HG02884 (cell line): Measurements from ENCODE around the gene CA4.

Source experiments
- ATAC-seq: cut with Tn5 transposase; IDR thresholded peaks from one replicate; pipeline ENCODE4 v1.9.1; 2021; ENCODE audit warnings: mild to moderate bottlenecking, moderate library complexity; ENCODE audit not compliant: unreplicated experiment

The CA4 gene

GRCh38 chr17:60154616-60155426, 5.0 kb downstream of the CA4 start:
- no peak for ATAC-seq

DNA sequence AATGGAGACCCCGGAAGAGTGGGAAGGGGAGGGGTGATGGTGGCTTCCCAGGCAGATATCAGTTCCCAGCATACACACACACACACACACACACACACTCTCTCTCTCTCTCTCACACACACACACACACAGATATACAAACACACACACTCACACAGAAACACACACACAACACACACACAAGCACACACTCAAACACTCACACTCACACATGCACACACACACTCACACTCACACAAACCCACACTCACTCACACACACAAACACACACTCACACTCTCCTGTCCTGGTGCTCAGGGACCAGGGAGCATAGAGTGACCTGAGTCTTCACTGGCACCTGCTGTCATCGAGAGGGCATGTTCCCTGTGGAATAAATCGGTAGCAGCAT, 5.6 kb downstream of the CA4 start:
- no peak for ATAC-seq

DNA sequence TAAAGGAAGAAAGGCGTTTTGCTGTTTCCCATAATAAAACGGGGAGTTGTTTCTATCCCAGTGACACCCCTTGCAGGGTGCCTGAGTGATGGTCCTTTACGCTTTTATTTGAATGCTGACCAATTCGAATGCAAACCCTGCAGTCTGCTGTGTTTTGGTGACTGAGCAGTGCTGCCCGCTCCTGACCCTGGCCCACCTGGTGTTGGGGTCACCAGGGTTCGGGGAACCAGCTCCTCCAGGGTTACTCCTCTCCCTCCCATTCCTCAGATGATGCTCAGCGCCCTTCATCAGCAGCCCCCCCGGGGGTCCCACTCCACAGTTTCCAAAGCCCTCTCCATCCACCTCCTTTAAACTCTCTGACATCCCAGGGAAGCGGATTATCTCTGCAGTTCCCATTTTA, 6.0 kb downstream of the CA4 start:
- ATAC-seq = no peak

- ATAC-seq = no peak
Measured at GRCh38 chr17:60156746-60157145, 7.0 kb downstream of the CA4 start.

DNA sequence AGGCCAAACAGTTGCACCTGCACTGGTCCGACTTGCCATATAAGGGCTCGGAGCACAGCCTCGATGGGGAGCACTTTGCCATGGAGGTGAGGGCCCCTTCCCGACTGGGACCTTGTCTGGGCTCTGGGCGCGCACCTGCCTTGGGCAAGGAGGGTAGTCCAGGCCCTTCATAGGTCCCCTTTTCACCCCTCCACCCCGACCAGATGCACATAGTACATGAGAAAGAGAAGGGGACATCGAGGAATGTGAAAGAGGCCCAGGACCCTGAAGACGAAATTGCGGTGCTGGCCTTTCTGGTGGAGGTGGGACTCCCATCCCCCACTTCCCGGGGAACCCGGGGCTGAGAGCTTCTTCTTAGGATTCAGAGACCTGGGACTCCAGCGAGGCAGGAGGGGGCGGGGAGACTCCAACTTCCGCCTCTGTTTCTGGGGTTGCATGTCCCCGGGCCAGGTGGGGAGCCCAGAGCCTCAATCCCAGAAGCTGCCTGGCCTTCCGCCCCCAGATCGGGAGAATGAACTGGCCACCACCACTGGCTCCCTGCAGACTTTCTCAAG, 7.8 kb downstream of the CA4 start:
- no peak for ATAC-seq

DNA sequence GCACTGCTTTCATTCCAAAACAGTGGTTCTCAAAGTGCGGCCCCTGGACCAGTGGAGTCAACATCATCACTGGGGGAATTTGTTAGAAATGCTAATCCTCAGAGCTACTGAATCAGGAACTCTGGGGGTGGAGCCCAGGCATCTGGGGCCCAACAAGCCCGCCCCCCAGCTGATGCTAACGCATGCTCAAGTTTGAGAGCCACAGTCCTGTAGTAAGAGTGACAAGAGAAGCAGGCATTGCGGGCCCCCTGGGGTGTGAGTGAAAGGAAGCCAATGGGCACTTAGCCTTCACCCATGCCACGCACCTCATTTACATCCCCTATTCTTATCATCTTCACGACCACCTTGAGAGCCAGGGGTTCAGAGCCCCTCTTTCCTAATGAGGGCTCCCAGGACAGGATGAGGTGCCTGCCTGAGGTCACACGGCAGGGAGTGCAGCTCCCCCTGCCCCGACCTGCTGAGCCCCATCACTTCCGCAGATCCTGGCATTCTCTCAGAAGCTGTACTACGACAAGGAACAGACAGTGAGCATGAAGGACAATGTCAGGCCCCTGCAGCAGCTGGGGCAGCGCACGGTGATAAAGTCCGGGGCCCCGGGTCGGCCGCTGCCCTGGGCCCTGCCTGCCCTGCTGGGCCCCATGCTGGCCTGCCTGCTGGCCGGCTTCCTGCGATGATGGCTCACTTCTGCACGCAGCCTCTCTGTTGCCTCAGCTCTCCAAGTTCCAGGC, 9.1 kb downstream of the CA4 start:
- no peak for ATAC-seq

DNA sequence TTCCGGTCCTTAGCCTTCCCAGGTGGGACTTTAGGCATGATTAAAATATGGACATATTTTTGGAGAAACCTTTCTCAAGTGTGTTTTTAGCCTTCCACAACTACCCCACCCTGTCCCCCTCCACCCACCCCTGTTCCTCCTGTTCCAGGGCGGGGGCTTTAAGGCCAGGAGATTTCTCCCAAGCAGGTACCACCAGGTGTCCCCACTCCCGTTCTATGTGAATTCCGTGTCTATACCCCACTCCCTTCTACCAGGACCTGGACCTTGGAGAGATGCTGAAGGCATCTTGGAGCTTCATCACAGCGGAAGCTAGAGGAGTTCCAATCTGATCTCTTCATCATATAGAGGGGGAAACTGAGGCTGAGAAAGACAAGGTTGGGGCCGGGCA, 9.7 kb downstream of the CA4 start:
- ATAC-seq = no peak

DNA sequence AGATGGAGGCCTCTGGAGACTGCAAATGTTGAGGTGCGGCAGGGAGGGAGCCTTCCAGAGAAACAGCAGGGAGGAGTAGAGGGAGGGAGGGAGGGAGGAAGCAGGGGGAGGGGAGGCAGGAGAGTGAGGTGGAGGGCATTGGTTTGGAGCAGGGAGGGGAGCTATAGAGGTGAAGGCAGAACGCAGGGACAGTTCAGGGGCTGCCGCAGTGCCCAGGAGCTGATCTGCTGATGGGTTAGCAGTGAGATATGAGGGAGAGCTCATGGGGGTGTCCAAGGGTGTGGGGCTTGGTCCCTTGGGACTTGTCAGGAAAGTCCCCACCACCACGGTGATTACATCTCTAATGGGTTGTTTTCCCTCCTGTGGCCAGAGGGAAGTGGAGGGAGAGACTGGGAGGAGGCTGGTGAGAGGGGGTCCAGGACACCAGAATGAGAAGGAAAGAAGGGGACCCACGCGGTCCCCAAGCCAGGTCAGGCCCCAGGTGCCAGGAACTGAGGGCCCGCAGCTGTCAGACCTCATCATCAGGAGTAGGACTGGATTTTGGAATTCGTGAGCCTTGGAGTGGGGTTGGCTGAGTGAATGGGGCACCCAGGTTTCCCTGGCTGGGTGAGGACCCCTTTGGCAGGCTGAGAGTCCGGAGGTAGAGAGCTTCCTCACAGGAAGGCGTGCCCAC, 11.2 kb downstream of the CA4 start:
- ATAC-seq = no peak

DNA sequence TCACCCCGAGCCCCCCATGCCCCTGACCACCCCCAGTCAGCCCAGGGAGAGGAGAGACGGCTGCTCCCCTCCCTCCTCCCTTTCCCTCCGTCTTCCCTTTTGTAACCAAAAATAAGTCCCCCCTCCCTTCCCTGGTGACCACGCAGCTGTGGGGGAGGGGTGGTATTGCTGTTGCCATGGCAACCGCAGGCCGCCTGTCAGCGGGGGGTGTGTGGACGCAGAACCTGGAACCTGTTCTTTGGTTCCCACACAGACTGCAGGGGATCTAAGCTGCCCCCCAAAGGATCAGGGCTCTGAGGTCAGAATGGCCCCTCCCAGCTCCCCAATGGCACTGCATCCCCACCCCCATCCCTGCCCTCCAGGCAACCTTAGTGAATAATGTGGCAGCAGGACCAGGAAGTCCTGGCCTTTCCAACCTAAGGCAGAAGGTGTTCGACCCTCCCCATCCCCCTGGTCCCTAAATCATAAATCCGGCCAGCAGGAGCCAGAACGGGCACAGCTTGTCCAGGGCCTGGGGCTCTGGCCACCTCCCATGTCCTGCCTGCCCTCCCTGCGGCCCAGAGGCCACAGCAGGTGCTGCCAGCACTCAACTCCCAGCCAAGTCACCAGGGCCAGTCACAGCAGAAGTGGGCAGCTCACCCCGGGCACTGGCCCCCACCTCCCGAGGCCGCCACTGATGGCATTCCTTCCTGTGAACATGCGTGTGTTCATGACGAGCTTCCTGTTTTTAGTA, 12.0 kb downstream of the CA4 start:
- ATAC-seq = no peak

DNA sequence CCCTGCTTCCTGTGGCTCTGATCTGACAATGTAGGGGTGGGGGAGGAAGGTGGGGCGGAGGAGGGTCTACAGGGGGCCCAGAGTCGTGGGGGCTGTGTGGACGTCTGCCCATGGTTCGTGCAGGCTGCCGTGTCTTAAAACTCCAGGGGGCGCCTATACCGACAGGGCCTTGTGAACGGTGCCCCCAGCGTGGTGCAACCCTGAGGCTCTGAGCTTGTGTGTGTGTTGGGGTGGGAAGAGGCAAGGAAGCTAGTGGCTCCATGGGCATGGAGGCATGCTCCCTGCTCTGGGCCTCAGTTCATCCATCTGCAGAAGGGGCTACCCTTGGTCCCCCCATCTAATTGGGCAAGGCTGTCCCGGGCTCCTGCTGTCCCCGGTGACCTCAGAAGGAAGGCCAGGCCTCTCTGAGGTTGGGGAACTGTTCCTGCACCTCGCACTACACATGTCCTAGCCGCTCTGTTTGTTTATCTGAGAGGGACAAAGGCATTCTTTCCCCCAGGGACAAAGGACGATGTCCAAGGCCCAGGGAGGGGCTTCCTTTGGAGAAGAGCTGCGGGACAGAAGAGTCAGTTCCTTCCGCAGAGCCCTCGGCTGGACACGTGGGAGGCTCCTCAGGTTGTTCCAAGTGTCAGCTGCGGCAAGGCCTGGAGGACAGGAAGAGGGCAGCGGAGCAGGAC, 13.5 kb downstream of the CA4 start:
- ATAC-seq = no peak

DNA sequence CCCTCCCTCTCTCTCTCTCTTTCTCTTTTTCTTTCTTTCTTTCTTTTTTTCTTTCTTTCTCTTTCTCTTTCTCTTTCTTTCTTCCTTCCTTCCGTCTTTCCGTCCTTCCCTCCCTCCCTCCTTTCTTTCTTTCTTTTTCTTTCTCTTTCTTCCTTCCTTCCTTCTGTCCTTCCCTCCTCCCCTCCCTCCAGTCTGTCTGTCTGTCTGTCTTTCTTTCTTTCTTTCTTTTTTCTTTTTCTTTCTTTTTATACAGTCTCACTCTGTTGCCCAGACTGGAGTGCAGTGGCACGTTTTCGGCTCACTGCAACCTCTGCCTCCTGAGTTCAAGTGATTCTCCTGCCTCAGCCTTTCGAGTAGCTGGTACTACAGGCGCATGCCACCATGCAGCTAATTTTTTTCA, 14.4 kb downstream of the CA4 start:
- ATAC-seq = no peak

- ATAC-seq = no peak
Measured at GRCh38 chr17:60164697-60165096, 14.9 kb downstream of the CA4 start.

- no peak for ATAC-seq
Measured at GRCh38 chr17:60165223-60165622, 15.4 kb downstream of the CA4 start.

GRCh38 chr17:60165971-60166370, 16.2 kb downstream of the CA4 start:
- no peak for ATAC-seq

DNA sequence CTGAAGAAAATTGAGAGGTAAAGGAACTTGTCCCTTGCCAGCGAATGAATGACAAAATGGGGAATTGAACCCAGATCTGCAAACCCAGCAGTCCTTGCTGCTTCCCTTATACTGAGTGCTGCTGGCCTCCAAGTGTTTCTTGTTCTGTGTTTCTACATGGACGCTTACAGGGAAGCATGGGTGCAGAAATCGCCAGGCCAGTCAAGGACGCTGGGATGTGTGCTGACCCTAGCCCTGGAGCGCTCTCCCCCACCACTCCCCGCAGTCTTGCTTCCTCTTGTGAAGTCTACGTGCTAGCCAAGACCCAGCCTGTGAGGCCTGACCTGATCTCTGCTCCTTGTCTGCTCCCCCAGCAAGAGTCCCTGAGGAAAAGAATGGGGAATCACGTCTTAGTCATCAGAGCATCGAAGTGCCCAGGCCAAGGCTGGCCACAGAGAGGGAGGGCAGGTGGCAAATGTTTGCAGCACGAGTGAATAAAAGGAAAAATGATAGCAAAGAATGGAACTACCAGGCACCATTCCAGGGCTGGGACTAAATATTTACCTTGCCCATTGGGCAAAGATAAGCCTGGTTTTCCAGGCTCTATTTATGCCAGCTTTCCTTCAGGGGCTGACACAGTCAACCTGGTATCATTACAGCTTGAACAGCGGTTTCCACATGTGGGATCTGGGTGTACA, 17.4 kb downstream of the CA4 start:
- ATAC-seq = no peak

- no peak for ATAC-seq
Measured at GRCh38 chr17:60168654-60169053, 18.9 kb downstream of the CA4 start.

DNA sequence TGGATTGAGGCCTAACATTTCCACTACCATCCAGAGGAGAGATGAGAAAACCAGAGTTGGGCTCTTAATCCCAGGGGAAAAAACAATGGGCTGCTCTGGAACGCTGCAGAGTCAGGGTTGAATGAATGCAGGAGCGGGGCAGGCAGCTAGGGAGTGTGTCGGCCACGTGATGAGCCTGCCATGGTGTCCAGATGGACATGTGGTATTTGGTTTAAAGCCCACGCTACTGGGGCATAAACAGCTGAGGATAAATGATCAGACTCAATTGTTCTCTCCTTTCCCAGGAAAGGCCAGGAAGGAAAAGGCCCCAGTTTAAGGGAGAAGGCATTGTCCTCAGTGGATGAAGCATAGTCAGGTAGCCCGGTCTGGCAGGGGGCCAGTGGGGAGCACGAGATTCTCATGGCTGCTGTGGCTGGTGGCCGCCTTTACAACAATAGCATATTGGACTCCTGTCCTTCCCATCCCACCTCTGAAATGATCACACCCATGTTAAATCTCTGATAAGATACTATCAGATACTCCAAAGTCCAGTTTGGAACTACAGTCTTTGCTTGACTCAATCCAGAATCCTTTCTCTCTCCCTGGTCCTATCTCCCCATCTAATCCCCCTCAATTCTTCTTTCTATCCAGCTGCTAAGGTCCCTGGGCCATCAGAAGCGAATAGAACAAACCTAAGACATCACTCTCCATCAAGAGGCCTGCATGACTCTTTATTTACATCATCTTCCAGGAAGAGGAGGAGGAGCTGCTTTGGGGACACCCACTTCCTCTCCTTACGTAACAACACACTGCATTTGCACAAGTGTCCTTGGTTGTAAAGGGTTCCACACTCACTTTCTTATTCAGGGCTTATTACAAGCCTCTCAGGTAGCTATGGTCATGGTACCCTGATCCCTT, 20.4 kb downstream of the CA4 start:
- no peak for ATAC-seq

GRCh38 chr17:60170835-60171752, 21.3 kb downstream of the CA4 start:
- no peak for ATAC-seq
